ENCODE measurements around the gene GARRE1. TPM values are rescaled to one million over a fixed set of nuclear protein-coding genes. Genes with fewer than 3 reads are reported as not detected.

Gene GARRE1
- total RNA-seq, 3 donors from 2014 or later = 8.1 to 8.9 (median 8.4) TPM

- H3K27me3 Mint-ChIP-seq (ENCODE audit: low read depth) = no peaks in the 10 kb centered on the region
Observed at GRCh38 chr19:34260771-34261173, 6.4 kb downstream of the GARRE1 start.

GRCh38 chr19:34261334-34262109 lies 7.2 kb downstream of the GARRE1 start:
- Mint-ChIP-seq H3K4me3 (no peak overlapping the region), H3K36me3 (ENCODE audit: insufficient read depth) (peaks cover 4% of the 10 kb centered on the region), H3K4me1 (ENCODE audit: low read depth) (peaks cover 58% of the 10 kb centered on the region), H3K27me3 (ENCODE audit: low read depth) (no peaks in the 10 kb centered on the region), H3K9me3 (no peaks in the 10 kb centered on the region)
- DNase-seq (no peak), ATAC-seq (no peak)

More at GRCh38 chr19:34260771-34261173, 6.4 kb downstream of the GARRE1 start:
- no peak for DNase-seq
- Mint-ChIP-seq H3K36me3 (ENCODE audit: insufficient read depth) (peaks cover 4% of the 10 kb centered on the region), H3K9me3 (no peaks in the 10 kb centered on the region), H3K4me3 (no peak overlapping the region), H3K4me1 (ENCODE audit: low read depth) (peaks cover 54% of the 10 kb centered on the region)
- peak in 1 of 2 donors; percentile 25 for ATAC-seq

GRCh38 chr19:34263745-34264237 lies 9.4 kb downstream of the GARRE1 start:
- no peaks in the 10 kb centered on the region for H3K9me3 Mint-ChIP-seq
- H3K4me3 Mint-ChIP-seq = no peak overlapping the region
- no peak for ATAC-seq
- H3K27me3 Mint-ChIP-seq (ENCODE audit: low read depth) = no peaks in the 10 kb centered on the region
- no peak for DNase-seq
- H3K4me1 Mint-ChIP-seq (ENCODE audit: low read depth) = peaks cover 55% of the 10 kb centered on the region
- peaks cover 8% of the 10 kb centered on the region for H3K36me3 Mint-ChIP-seq (ENCODE audit: insufficient read depth)

- no peaks in the 10 kb centered on the region for H3K27me3 Mint-ChIP-seq (ENCODE audit: low read depth)
- H3K9me3 Mint-ChIP-seq = no peaks in the 10 kb centered on the region
- peaks cover 8% of the 10 kb centered on the region for H3K36me3 Mint-ChIP-seq (ENCODE audit: insufficient read depth)
- H3K4me1 Mint-ChIP-seq (ENCODE audit: low read depth) = peaks cover 59% of the 10 kb centered on the region
- H3K4me3 Mint-ChIP-seq = no peak overlapping the region
- no peak for DNase-seq
- no peak for ATAC-seq
Observed at GRCh38 chr19:34265221-34265650, 10.9 kb downstream of the GARRE1 start.

- H3K36me3 Mint-ChIP-seq (ENCODE audit: insufficient read depth) = peaks cover 11% of the 10 kb centered on the region
- no peaks in the 10 kb centered on the region for H3K9me3 Mint-ChIP-seq
- H3K4me1 Mint-ChIP-seq (ENCODE audit: low read depth) = peaks cover 71% of the 10 kb centered on the region
- DNase-seq (no peak), ATAC-seq (no peak)
- H3K27me3 Mint-ChIP-seq (ENCODE audit: low read depth) = no peaks in the 10 kb centered on the region
- H3K4me3 Mint-ChIP-seq = peak overlapping the region; percentile 53
Observed at GRCh38 chr19:34269081-34269480, 14.7 kb downstream of the GARRE1 start.

- Mint-ChIP-seq H3K27me3 (ENCODE audit: low read depth) (no peaks in the 10 kb centered on the region), H3K36me3 (ENCODE audit: insufficient read depth) (peaks cover 11% of the 10 kb centered on the region), H3K4me1 (ENCODE audit: low read depth) (peaks cover 73% of the 10 kb centered on the region), H3K9me3 (no peaks in the 10 kb centered on the region), H3K4me3 (peak overlapping the region; percentile 75)
- no peak for DNase-seq
- no peak for ATAC-seq
Observed at GRCh38 chr19:34269489-34269888, 15.1 kb downstream of the GARRE1 start.

GRCh38 chr19:34269968-34270621 lies 15.7 kb downstream of the GARRE1 start:
- DNase-seq (peak; percentile 64), ATAC-seq (peak; percentile 88 to 91)
- Mint-ChIP-seq H3K36me3 (ENCODE audit: insufficient read depth) (peaks cover 11% of the 10 kb centered on the region), H3K4me3 (peak overlapping the region; percentile 75), H3K9me3 (no peaks in the 10 kb centered on the region), H3K4me1 (ENCODE audit: low read depth) (peaks cover 73% of the 10 kb centered on the region), H3K27me3 (ENCODE audit: low read depth) (no peaks in the 10 kb centered on the region)

GRCh38 chr19:34273121-34273520 lies 18.8 kb downstream of the GARRE1 start:
- H3K9me3 Mint-ChIP-seq = no peaks in the 10 kb centered on the region
- H3K4me1 Mint-ChIP-seq (ENCODE audit: low read depth) = peaks cover 76% of the 10 kb centered on the region

GRCh38 chr19:34274284-34274826 lies 20.0 kb downstream of the GARRE1 start:
- Mint-ChIP-seq H3K9me3 (no peaks in the 10 kb centered on the region), H3K27me3 (ENCODE audit: low read depth) (no peaks in the 10 kb centered on the region), H3K4me3 (no peak overlapping the region), H3K4me1 (ENCODE audit: low read depth) (peaks cover 71% of the 10 kb centered on the region), H3K36me3 (ENCODE audit: insufficient read depth) (peaks cover 11% of the 10 kb centered on the region)
- no peak for DNase-seq
- no peak for ATAC-seq

More at GRCh38 chr19:34273121-34273520, 18.8 kb downstream of the GARRE1 start:
- Mint-ChIP-seq H3K27me3 (ENCODE audit: low read depth) (no peaks in the 10 kb centered on the region), H3K4me3 (no peak overlapping the region), H3K36me3 (ENCODE audit: insufficient read depth) (peaks cover 13% of the 10 kb centered on the region)
- no peak for ATAC-seq
- no peak for DNase-seq

GRCh38 chr19:34274827-34275625 lies 20.7 kb downstream of the GARRE1 start:
- ATAC-seq (no peak), DNase-seq (no peak)
- H3K36me3 Mint-ChIP-seq (ENCODE audit: insufficient read depth) = peaks cover 11% of the 10 kb centered on the region
- no peak overlapping the region for H3K4me3 Mint-ChIP-seq
- no peaks in the 10 kb centered on the region for H3K9me3 Mint-ChIP-seq
- peaks cover 65% of the 10 kb centered on the region for H3K4me1 Mint-ChIP-seq (ENCODE audit: low read depth)
- H3K27me3 Mint-ChIP-seq (ENCODE audit: low read depth) = no peaks in the 10 kb centered on the region

GRCh38 chr19:34275705-34276104 lies 21.4 kb downstream of the GARRE1 start:
- peaks cover 58% of the 10 kb centered on the region for H3K4me1 Mint-ChIP-seq (ENCODE audit: low read depth)
- H3K36me3 Mint-ChIP-seq (ENCODE audit: insufficient read depth) = peaks cover 11% of the 10 kb centered on the region
- DNase-seq (no peak), ATAC-seq (no peak)
- no peaks in the 10 kb centered on the region for H3K27me3 Mint-ChIP-seq (ENCODE audit: low read depth)
- no peaks in the 10 kb centered on the region for H3K9me3 Mint-ChIP-seq
- no peak overlapping the region for H3K4me3 Mint-ChIP-seq

- Mint-ChIP-seq H3K36me3 (ENCODE audit: insufficient read depth) (peaks cover 14% of the 10 kb centered on the region), H3K4me1 (ENCODE audit: low read depth) (peaks cover 53% of the 10 kb centered on the region), H3K4me3 (peak overlapping the region; percentile 25), H3K27me3 (ENCODE audit: low read depth) (no peaks in the 10 kb centered on the region), H3K9me3 (no peaks in the 10 kb centered on the region)
- DNase-seq (no peak), ATAC-seq (peak in 1 of 2 donors; percentile 7)
Observed at GRCh38 chr19:34276614-34277013, 22.3 kb downstream of the GARRE1 start.

- Mint-ChIP-seq H3K4me1 (ENCODE audit: low read depth) (peaks cover 51% of the 10 kb centered on the region), H3K4me3 (no peak overlapping the region), H3K9me3 (no peaks in the 10 kb centered on the region), H3K36me3 (ENCODE audit: insufficient read depth) (peaks cover 18% of the 10 kb centered on the region), H3K27me3 (ENCODE audit: low read depth) (no peaks in the 10 kb centered on the region)
- ATAC-seq (no peak), DNase-seq (no peak)
Observed at GRCh38 chr19:34277244-34277643, 22.9 kb downstream of the GARRE1 start.

- H3K4me3 Mint-ChIP-seq = no peak overlapping the region
- H3K36me3 Mint-ChIP-seq (ENCODE audit: insufficient read depth) = peaks cover 19% of the 10 kb centered on the region
- H3K9me3 Mint-ChIP-seq = no peaks in the 10 kb centered on the region
- no peaks in the 10 kb centered on the region for H3K27me3 Mint-ChIP-seq (ENCODE audit: low read depth)
- ATAC-seq (no peak), DNase-seq (no peak)
- peaks cover 48% of the 10 kb centered on the region for H3K4me1 Mint-ChIP-seq (ENCODE audit: low read depth)
Observed at GRCh38 chr19:34278783-34279182, 24.4 kb downstream of the GARRE1 start.

All from activated T-cell treated with anti-CD3 and anti-CD28 coated beads, Interleukin-2, amount 50 U/mL, for 4 hours (primary cell).